HG03139 (cell line): ENCODE results near the gene VPS13D.

ENCODE experiments used
- ATAC-seq: cut with Tn5 transposase; IDR thresholded peaks from one replicate; pipeline ENCODE4 v1.9.1; 2021; ENCODE audit not compliant: unreplicated experiment

VPS13D gene

DNA sequence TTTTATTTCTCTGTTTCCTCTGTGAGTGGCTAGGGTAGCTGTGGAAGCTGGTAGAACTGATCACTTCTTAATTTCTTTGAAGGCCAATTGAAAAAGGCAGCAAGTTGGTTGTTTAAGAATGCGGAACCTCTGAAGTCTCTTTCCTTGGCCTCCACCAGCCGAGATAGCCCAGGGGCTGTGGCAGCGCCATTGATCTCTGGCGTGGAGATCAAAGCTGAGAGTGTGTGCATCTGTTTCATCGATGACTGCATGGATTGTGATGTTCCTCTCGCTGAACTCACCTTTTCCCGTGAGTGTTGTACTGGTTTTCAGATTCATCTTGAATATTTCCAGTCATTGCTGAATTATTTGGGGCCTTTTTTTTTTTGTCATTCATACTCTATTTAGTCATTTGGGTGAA, 97.7 kb downstream of the VPS13D start:
- ATAC-seq: no peak

DNA sequence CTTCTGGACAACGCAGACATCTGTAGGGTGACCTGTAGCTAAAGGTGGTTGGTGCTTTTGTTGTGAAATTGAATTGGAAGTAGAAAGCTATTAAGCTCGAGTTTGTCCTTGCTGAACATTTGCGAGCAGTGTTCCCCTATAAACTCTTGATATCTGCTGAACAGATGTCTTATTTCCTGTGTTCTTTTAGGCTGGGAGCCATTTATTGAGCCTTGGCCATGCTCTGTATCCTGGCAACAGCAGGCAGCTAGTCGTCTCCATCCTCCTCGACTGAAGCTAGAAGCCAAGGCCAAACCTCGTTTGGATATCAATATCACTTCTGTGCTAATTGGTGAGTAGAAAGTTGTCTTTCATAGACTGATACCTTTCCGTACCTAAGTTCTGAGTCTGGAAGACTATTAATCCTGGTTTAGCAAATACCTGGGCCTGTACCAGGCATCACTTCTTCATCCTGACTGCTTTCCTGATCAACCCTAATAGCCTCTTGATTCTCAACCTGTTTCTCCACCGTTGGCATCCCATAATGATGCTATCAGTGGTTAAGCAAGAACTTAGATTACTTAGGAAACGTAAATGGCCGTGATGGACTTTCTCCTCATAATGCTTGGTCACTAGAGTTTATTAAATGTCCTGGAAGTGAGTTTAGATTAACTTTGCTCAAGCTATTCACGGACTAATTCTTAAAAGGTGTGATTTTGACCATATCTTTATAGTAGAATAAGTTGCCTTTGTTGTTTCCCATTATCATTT, 103.4 kb downstream of the VPS13D start:
- no peak for ATAC-seq

DNA sequence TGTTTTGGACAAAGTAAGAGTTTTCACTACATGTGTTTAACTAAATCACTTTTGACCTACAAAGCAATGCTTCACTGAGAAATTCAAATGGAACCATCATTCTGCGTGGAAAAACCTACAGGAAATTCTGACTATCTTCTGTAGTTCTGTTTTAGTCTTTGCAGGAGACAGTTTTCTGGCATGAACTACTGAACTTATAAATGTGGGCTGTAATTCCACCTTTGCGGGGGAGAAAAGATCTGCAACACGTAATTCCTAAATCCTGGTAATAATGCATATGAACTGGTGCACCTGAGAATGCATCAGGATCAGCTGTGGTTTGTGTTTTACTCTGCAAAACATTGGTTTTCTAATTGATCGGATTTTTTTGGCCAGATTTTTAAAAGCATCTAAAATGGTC, 106.0 kb downstream of the VPS13D start:
- ATAC-seq: no peak

DNA sequence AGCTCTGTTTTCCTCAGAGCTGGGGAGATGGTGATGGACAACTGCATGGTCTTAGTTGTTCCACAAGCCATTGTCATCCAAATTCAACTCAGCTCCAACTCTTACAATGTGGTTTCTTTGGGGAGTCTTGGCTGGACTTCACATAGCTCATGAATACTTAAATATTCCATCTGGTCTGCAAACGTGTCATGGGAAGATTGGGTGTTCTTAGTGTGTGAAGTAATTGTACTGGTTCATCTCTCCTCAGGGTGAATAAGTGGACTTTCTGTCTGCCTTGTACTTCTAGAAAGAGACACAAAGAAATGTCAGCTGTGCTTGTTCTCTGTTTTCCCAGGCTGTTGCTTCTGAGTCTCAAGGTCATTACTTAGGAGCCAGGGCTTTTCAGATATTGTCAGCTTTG, 106.6 kb downstream of the VPS13D start:
- ATAC-seq: no peak

DNA sequence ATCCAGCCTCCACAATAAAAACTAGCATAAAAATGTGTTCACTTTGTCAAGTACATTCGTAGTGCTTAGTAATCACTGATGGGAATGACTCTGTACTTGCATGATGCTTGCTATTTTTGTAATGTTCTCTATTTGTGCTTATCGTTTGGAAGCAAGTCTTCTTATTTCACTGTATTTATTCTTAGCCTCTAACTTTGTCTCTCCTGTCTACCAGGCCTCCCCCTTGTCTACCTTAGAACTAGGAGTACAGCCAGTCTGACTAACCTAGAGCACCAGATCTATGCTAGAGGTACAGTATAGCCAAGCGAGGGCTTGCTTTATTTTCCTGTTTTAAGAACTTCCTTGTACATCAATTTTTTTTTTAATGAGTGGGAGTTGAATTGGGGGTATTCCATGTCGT, 108.2 kb downstream of the VPS13D start:
- ATAC-seq: no peak

DNA sequence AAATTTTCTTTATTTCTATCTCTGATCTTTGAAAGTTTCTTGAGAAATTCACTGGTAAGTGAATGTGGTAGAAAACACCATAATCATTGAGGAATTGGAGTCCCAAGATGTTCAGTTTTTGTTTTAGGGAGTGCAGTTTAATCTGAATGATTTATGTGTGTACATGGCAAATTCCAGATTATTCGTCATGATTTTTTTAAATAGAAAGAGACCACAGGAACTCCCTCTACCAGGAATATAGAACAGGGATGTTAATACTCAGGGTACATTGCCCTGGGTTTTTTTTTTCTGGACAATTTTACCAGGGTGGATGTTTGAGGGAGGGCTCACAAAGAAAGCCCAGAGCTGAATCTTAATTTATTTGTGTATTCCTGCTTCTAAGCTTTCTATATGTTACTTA, 109.0 kb downstream of the VPS13D start:
- ATAC-seq: no peak

DNA sequence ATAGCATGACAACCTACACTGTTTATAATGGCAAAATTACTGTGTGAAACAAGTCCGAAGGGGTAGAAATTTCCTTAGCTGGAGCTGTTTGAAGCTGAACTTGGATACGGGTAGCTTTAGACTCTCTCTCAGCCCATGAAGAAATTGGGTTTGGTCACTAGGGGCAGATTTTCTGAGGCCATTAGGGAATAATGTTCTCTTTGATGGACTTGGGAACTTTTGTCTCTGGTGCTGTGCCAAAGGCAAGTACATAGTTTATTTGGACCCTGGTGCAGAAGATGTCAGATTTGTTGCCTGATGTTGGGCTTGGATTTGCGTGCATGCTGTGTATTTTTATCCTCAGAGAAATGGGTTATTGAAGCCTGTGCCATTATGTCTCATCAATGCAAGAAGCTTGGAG, 109.6 kb downstream of the VPS13D start:
- ATAC-seq: no peak

DNA sequence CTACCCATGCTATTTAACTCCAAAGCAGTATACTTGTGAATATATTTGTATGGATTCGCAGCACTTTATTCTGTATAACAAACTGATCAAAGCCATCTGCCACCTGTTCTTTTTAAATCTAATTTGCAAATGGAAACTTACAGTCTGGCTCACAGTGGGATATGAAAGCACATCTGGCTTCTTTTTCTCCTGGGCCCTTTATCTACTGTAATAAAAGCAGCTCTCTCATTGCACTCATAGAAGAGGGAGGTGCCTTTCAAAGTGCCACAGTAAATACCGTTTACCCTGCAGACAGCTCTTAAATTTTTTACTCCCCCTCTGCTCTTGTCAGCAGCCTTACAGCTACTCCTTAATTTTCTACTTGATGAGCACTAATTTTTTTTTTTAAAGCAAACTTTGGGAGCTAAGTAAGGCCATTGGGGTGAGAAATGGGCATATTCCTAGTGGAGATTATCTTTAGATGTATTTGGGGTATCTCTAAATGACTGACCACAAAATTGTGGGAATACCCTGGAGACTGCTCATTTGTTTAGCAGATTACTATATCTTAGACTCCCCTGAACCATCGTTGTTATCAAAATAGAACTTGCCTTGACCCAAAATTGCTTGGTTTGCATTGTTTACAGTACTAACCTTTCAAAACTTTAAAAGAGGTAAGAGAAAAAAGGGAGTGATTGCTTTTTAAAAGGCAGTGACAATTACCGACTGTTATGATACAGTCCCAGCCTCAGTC, 110.1 kb downstream of the VPS13D start:
- no peak for ATAC-seq

DNA sequence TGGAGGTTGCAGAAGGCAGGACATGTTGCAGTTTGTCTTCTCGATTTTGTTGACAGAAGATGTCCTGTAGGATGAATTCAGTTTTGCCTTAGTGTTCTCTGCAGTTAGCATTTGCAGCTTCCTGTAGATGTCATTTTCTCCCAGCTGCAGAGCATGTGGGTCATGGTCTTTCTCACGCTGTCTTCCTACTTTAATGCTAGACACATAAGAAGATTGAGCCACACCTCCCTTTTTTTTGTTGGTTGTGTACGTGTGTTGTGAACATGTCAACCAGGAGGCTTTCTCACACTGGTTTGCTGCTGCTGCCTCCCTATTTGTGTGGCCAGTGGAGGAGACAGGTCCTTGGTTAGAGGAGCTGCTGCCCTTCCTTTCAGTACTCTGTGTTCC, 110.7 kb downstream of the VPS13D start:
- ATAC-seq: no peak

DNA sequence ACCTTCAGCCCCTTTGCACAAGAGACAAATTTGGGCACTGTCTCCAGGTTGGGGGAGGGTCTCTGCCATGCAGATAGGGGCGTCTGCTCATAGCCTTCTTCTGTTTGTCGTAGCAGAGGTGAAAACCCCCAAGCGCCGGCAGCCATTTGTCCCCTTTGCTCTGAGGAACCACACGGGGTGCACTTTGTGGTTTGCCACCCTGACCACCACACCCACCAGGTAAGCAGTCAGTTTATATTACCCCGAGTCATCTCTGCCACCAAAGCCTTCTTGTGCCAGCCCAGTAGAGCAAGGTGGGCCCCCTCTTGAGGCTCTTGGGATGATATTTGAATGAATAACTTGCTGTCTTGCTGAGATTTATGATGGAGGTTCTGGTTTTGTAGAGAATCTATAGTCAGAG, 111.8 kb downstream of the VPS13D start:
- ATAC-seq: no peak

DNA sequence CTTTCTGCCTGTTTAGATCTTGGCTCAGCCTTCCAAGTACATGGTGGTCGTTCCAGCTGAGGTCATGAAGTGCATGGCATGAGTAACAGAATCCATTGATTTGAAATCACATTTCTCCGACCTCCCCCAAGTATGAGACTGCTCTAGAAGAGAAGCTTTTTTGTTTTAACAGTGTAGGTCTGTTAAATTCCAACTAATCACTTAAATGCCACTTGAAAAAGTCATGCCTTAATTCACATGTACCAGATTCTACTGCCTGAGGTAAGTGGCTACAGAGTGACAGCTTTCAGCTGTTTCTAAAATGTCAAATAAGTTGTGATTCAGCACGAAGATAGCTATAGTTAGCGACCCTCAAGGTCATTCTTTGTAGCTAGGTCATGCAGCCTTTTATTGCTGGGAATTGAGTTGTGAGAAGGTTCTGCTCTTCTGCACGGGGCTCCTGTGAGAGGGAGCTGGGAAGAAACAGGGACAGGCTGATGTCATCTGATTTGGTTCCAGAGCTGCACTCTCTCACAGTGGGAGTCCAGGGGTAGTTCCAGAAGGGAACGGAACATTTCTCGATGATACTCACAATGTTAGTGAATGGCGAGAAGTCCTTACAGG, 112.7 kb downstream of the VPS13D start:
- no peak for ATAC-seq

DNA sequence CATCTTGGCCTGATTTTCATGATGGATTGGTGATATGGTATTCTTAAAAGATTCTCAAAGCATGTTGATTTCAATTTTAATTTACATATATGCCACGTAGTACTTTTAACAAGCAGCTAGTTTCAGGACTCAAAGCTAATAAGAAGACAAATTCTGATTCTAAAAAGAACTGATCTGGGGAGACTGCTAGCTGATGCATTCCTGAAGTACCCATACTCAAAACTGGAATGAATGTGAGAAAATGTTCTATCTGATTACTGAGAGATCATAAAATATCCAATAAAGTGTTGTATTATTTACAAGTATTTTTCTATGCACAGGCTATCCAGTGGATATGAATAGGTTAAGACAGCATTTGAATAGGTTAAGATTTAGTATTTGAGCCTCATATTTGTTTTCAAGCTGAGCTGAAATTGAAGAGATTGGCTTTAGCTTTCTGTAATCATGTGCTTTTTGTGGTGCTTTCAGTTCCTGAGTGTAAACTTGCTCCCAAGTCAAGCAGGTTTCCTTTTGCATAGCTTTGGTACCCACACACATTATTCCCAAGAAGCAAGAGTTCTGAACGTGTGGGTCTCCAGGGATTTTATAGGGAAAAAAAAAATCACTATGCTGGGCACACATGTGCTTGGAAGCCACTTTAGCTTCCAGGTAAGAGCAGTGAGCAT, 114.1 kb downstream of the VPS13D start:
- no peak for ATAC-seq

DNA sequence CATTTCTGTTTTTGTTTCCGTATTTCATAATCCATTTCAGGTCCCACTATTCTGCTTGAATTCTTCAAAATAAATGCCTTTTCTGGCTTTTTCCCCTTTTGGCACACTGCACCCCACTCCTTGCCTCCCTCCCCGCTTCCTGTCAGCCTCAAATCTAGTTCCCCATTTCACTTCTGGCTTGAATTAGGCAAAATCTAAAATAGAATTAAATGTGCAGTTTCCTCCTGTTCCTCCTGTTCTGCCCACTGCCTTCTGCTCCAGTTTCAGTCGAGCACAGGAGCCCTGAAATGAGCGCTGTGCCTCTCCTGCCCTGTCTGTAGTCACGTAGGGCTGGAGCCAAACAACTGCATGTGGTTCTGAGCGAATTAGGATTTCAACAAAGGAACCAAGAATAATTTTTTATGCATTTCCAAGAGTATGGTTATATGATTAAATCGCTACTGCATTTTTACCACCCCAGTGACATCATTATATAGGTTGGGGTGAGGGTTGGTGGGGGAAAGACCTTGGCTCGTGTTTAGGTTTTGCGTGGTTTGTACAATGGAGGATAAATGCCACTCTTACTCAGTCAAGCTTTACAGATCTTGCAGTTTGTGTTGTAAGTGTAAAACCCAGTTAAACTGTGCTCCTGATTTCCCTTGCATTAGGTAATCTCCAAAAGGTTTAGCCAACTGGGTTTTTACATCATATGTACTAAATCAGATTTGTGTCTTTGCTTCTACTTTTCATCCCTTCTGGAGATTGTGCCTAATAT, 114.9 kb downstream of the VPS13D start:
- no peak for ATAC-seq

DNA sequence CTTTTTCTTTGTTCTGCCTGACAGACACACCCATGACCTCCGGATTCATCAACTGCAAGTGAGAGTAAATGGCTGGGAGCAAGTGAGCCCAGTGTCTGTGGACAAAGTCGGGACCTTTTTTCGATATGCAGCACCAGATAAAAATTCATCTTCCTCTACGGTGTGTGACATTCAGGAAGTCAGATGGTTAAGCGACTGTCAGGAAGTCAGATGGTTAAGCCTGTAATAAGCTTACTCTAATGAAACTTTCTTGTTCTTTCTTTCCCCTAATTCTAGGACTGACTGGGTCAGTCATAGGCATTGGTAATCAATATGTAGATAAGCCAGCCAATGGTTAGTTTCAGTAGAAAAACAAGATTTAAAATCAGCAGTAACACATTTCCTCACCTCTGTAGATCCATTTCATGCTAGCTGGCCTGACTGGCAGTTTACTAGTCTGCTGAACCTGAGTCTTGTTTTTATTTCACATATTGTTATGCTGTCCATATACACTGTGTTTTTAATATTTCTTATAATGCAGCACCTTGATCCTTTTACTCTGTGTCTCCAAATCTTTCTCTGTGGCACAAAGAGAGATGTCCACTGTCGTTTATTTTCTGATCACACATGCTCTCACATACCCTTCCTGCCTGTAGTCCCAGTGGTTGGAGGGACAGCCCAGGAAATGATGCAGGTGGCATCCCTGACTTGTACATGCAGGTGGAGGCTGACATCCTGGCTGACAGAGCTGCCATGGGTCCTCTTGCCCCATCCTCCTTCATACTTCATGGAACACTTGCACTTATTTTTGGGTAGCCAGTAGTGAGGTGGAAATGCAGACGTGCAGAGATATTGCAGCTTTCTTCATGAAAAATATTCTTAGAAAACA, 115.8 kb downstream of the VPS13D start:
- no peak for ATAC-seq

DNA sequence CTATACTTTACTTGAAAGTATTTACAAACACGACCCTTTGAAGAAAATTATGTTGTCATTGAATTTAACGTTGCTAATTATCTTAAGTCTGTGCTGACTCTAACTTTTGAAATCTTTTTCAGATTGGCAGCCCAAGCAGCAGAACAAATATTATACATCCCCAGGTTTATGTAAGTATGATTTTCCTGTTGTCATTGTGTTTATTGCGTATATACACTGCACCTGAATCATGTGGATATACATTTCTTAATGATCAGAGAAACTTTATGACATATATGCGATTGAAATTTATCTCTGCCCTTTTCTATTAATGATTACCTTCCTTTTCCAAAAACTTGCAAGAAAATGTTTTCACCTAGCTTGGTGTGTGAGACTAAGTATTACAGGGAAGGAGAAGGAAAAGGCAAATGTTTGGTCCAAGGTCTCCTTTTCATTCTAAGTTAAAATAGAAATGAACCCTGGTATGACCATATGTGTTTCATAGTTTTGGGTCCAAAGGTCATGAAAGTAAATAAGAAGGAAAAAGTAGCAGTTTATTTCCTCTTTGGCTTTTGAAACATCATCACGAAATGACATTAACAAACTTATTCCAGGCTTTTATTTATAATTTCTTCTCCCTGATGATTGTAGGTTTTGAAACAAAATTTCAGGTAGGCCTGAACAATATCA, 116.8 kb downstream of the VPS13D start:
- ATAC-seq: no peak

DNA sequence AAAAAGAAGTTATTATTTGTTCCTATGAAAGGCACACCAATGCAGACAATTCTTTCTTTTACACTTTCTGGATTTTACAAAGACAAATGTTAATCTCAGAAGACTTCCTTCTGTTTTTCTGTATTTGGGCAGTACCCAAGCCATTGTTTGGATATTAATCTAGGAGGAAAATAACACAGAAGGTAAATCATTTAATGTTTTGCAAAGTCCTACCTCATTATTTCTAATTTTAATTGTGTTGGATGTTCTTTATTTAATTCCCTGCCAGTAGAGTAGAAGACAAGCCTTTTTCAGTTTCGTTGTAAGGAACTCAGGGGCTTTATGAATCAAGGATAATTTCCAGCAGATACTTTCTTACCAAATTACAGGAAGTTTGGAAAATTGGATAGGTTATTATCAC, 118.3 kb downstream of the VPS13D start:
- no peak for ATAC-seq

DNA sequence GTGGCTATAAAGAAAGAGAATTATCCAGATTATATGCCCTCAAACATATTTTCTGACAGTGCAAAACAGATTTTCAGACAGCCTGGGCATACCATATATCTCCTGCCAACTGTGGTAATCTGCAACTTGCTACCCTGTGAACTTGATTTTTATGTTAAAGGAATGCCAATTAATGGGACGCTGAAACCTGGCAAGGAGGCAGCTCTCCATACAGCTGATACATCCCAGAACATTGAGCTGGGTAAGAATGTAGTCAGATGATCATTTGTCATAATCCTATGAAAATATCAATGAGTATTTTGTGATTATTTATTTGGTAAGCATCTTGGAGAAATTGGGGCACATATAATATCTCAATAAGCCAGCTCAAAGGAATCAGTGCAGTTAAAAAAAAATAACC, 124.2 kb downstream of the VPS13D start:
- no peak for ATAC-seq

DNA sequence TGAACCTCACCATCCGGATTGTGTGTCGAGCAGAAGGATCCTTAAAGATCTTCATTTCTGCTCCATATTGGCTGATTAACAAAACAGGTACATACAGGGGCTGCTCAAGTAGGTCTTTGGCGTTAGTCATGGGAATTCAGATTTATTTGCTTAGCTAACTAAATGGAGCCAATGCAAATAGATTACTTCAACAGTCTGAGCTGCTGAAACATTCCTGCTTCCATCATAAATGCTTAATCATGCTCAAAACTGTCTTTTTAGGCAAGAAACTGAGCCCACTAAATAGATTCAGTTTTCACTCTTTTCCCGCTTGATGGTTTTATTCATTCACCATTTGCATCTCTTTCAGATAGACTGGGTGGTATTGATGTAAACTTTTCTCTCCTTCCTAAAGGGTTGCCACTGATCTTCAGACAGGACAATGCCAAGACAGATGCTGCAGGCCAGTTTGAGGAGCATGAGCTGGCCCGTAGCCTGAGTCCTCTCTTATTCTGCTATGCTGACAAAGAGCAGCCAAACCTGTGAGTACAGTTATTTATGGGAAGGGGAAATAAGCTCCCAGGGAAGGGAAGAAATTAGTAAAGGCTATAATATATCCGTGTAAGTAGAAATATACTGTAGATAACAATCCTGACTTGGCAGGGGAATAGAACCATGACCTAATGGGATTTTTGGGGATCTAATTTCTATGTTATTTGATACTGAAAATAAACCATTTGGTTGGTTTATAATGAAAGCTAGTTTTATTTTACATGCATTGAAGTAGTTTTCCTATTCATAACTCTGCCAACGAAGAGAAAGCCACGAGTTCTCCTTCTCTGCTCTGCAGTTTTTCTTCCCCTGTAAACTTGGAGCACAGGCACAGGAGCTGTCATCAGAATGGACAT, 126.4 kb downstream of the VPS13D start:
- no peak for ATAC-seq

DNA sequence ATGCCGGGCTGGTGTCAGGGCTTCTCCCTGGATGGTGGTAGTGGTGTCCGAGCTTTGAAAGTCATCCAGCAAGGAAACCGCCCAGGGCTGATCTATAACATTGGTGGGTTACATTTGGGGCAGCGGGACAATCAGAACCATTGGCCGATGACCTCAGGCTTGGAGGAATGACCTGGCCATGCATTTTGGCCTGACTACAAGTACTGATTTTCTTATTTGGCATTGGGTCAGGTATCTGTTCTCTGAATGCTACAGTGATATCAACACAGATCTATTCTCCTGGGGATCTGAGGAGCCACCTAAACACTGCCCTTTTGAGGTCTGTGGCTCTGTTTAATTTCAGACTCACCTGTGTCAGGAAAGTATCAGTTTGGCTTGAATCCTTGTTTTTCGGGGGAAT, 128.7 kb downstream of the VPS13D start:
- no peak for ATAC-seq
